Kidney glomerular epithelial cell (primary cell): Measurements from ENCODE around the gene SLC6A6.

Experiments
- DNase-seq: peaks from one replicate; lab custom pipeline; 2025; lab: John Stamatoyannopoulos, UW

Gene SLC6A6

GRCh38 chr3:14487821-14488220 is 85.4 kb downstream of the SLC6A6 start:
- DNase-seq, result no peak

- no peak for DNase-seq
Measured at GRCh38 chr3:14488286-14489041, 86.1 kb downstream of the SLC6A6 start.

DNA sequence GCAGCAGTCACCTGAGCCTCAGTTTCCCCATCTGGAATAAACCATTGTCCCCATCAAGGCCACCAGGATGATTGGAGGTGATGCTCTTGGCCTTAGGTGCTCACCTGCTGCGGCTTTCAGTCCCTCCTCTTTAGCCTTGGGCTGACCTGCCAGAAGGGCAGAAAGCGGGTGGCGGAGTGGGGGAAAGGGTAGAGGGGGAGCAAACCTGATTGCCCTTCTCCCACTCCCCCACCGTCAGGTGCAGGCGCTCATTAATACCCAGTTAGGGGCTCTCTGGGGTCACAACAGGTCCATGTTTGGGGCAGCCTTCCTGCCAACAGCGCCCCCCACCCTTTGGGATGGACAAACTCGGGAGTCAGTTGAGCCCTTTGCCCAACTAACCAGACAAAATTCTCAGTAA is 87.2 kb downstream of the SLC6A6 start:
- DNase-seq, result no peak

GRCh38 chr3:14490255-14490654 is 87.8 kb downstream of the SLC6A6 start:
- no peak for DNase-seq

- DNase-seq, result no peak
Measured at GRCh38 chr3:14490831-14491230, 88.4 kb downstream of the SLC6A6 start.

GRCh38 chr3:14491396-14492190 is 89.2 kb downstream of the SLC6A6 start:
- DNase-seq, result no peak

GRCh38 chr3:14492948-14493881 is 90.8 kb downstream of the SLC6A6 start:
- no peak for DNase-seq

DNA sequence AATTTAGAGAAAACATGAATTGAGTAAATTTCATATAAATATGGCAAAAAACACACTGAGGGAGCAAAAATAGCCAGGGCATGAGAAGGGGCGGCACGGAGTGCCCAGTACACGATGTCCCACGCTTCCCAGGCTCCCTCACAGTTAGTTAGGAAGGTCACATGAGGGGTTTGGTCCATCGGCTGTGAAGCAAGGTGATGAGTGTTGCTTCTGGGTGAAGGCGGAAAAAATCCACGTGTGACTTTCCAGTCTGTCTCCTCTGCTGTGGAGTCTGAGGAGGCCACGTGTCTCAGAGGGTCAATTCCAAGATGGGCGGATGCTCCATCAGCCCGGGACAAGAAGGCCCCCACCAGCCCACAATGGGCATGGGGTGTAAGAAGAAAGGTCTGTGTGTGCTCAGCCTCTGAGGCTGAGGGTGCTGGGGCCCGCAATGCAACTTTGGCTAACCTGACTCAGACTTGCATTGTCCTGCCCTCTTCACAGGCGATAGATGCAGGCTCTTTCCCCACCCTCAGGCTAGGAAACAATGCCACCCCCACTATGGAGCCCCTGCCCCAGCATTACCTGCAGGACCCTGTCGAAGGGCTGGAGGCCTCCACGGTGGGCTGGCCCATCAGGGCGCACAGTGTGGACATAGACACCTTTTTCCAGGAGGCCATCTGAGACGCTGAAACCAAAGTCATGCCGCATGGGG is 92.0 kb downstream of the SLC6A6 start:
- no peak for DNase-seq

GRCh38 chr3:14494973-14495300 is 92.5 kb downstream of the SLC6A6 start:
- no peak for DNase-seq

DNA sequence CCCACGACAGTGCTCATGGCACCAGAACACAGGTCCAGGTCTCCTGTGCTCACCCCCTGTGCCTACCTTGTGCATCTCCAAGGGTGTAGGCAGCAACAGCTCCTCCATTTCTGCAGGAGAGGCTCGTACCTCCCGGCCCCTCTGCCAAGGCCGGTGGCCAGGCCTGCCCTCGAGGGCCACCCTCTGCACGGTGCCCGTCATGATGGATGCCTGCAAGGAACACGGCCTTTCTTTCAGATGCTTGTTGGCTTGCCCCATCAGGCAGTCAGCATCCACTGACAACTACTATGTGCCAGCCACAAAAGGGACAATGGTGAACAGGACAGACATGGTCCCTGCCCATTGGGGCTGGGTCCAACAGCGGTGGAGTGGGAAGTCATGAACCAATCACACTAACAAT is 93.9 kb downstream of the SLC6A6 start:
- no peak for DNase-seq

DNA sequence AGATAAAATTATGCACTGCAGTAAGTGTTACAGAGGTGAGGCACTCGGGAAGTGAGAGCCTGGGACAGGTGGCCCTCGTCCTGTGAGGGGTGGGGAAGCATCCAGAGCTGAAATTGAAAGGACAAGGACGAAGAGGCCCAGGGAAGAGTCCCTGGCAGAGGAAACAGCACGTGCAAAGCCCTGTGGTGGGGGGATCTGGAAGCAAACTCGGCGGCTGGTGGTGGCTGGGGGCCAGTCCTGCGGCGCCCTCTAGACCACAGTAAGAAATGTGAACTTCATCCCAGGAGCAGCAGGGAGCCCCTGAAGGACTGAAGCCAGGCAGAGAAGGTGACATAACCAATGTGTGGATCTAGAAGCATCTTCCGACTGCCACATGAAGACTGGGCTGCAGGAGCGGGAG is 94.9 kb downstream of the SLC6A6 start:
- no peak for DNase-seq

DNA sequence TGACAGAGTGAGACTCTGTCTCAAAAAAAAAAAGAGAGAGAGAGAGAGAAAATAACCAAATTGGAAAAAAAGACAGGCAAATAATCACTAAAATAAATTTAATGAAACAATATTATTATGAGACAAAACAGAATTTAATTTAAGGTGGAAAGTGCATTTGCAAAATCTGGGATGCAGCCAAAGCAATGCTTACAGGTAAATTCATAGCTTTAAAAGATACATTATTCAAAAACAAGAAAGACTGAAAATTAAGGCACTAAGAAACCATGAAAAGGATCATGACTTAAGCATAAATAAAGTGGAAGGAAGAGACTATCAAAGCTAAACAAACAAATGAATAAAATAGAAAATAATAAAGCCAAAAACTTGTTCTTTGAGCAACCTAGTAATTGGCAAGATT is 100.1 kb downstream of the SLC6A6 start:
- no peak for DNase-seq

DNA sequence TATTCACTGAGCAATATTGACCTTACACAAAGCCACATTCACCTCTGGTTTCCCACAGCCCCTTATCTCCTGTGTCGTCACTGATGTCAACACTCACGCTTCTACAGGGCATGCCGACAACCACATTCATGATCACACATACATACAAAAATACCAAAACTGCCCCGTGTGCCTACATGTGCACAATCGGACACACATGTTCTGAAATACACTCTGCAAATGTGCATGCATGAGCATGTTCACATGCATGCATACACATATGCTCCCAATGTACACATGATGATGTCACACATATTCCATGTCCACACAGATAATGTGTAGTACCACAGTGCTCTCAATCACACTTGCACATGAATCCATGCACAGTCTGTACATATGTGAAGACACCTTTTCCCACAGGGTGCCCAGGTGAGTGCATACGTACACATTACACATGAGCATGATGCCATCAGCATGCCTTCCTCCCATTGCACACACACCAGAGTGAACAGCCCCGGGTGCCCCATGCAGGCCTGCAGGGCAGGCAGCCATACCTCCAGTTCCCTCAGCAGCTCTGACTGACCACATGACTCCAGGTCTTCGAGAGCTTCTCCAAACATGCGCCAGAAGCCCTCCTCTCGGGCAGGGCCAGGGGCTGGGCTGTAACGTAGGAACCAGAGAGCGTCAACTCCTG is 100.8 kb downstream of the SLC6A6 start:
- no peak for DNase-seq

DNA sequence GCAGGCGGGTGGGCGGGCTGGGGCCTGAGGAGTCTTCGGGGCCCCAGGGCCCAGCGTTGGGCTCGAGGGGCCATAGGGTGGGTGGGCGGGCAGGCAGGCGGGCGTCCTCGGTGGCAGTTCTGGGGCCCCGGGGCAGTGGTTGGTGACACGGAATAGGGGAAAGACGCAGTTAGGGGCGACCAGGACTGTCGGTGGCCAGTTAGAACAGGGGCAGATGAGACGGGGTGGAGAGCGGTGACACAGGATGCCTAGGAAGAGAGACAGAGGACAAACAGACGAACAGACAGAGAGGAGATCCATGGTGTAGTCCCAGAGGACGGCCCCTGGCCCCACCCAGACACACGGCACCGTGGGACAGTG is 101.3 kb downstream of the SLC6A6 start:
- DNase-seq, result no peak

GRCh38 chr3:14505001-14505802 is 102.8 kb downstream of the SLC6A6 start:
- no peak for DNase-seq

GRCh38 chr3:14505803-14506500 is 103.5 kb downstream of the SLC6A6 start:
- no peak for DNase-seq

- DNase-seq, result no peak
Measured at GRCh38 chr3:14506626-14507304, 104.4 kb downstream of the SLC6A6 start.

- no peak for DNase-seq
Measured at GRCh38 chr3:14507305-14507741, 104.9 kb downstream of the SLC6A6 start.

DNA sequence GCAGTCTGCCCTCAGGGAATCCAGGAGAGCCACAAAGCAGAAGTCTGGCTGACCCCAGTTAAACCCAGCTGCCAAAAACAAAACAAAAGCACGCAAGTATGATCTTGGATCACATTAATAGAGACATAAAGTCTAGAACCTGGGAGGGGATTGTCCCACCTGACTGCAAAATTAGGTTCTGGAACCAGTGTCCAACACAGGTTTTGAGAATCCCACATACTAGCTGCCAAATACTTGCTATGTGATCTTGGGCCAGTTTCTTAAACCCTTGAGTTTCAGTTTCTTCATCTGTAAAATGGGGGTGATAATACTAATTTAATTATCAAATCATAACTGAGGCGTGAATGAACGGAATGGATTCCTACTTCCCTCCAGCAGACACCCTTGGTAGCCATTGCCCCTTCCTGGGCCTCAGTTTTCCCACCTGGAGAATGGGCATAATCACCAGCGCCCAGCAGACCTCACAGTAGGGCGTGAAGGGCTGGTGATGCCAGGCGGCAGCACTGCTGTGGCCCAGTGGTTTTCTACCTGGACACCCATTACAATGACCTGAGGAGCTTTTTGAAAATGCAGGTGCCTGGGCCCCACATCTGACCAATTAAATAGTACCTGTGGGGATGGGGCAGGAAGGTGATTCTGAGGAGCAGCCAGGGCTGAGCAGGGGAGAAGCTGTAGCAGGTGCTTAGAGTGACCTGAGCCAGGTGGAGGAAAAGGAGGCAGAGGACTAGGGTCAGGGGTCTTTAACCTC is 105.5 kb downstream of the SLC6A6 start:
- no peak for DNase-seq
